HEK293 (cell line): ENCODE measurements around the gene HOXD12.

Experiments
- CTCF ChIA-PET: fragments of 350-600 bp; formaldehyde crosslinking; extraction: SDS; loops from one replicate; lab custom pipeline; 2021; ENCODE audit warnings: antibody characterized with exemption; lab: Yijun Ruan, JAX
- POLR2A ChIA-PET: fragments of 300-600 bp; formaldehyde crosslinking; extraction: SDS; loops from one replicate; lab custom pipeline; 2020; ENCODE audit warnings: antibody characterized with exemption, inconsistent platforms; lab: Yijun Ruan, JAX
- H3K27ac ChIP-seq: fragments of 200-500 bp; sonication (Bioruptor generic); 2 replicates; pipeline ENCODE4 v1.5.1; 2014; ENCODE audit warnings: low read depth, low read length, control low read depth, inconsistent platforms; ENCODE audit errors: extremely low read depth
- H3K36me3 ChIP-seq, 2 experiments: fragments of 200-500 bp in 1 of 2; sonication (Bioruptor generic) in 1 of 2; 1 replicate in 1 of 2; 2 replicates in 1 of 2; pipeline ENCODE4 v1.5.1; 2014 to 2017; ENCODE audit warnings: inconsistent platforms in 2 of 2, low read length in 2 of 2; ENCODE audit not compliant: control insufficient read depth in 2 of 2, insufficient read depth in 1 of 2
- H3K4me1 ChIP-seq: fragments of 200-500 bp; sonication (Bioruptor generic); 2 replicates; pipeline ENCODE4 v1.5.1; 2014; ENCODE audit warnings: mild to moderate bottlenecking, low read length, inconsistent platforms; ENCODE audit not compliant: control insufficient read depth, insufficient read depth
- H3K4me3 ChIP-seq: 2 replicates; pipeline ENCODE4 v1.5.1; 2011; ENCODE audit warnings: low read depth, mild to moderate bottlenecking, control low read depth, low read length, moderate library complexity
- H3K9me3 ChIP-seq: fragments of 200-500 bp; sonication (Bioruptor generic); 2 replicates; pipeline ENCODE4 v1.5.1; 2014; ENCODE audit warnings: low read depth, low read length, inconsistent platforms; ENCODE audit not compliant: control insufficient read depth, insufficient read depth
- ATF2 ChIP-seq: fragments of 450-650 bp; formaldehyde crosslinking; IDR thresholded peaks from 2 replicates; pipeline ENCODE4 v1.5.1; 2016; ENCODE audit warnings: missing biosample characterization, missing genetic modification characterization, low read depth
- IKZF3 ChIP-seq: fragments of 450-650 bp; IDR thresholded peaks from 2 replicates; pipeline ENCODE4 v1.5.0; 2018; ENCODE audit warnings: missing biosample characterization, mild to moderate bottlenecking, missing genetic modification characterization, moderate library complexity
- MEIS1 ChIP-seq: sonication (generic); formaldehyde crosslinking; IDR thresholded peaks from 2 replicates; pipeline ENCODE4 v1.8.1; 2022; ENCODE audit warnings: missing genetic modification reagents, mild to moderate bottlenecking, borderline replicate concordance
- PBX3 ChIP-seq: sonication (generic); formaldehyde crosslinking; IDR thresholded peaks from 2 replicates; pipeline ENCODE4 v1.8.1; 2022; ENCODE audit warnings: mild to moderate bottlenecking, moderate library complexity, missing genetic modification reagents
- PRDM10 ChIP-seq: fragments of 450-650 bp; formaldehyde crosslinking; IDR thresholded peaks from 2 replicates; pipeline ENCODE4 v1.5.1; 2016; ENCODE audit warnings: missing biosample characterization, missing genetic modification characterization
- TCF7L2 ChIP-seq: IDR thresholded peaks from 2 replicates; pipeline ENCODE4 v1.6.1; 2011; ENCODE audit warnings: low read depth, mild to moderate bottlenecking, inconsistent platforms, low read length, moderate library complexity, borderline replicate concordance
- TRIM28 ChIP-seq: IDR thresholded peaks from 2 replicates; pipeline ENCODE4 v1.6.1; 2011; ENCODE audit warnings: low read length, control low read depth, borderline replicate concordance
- YY2 ChIP-seq: fragments of 450-650 bp; formaldehyde crosslinking; IDR thresholded peaks from 2 replicates; pipeline ENCODE4 v1.5.1; 2016; ENCODE audit warnings: missing biosample characterization, missing genetic modification characterization
- ZBTB1 ChIP-seq: fragments of 450-650 bp; formaldehyde crosslinking; IDR thresholded peaks from 2 replicates; pipeline ENCODE4 v1.5.1; 2016; ENCODE audit warnings: missing biosample characterization, missing genetic modification characterization
- ZBTB17 ChIP-seq: fragments of 450-650 bp; formaldehyde crosslinking; IDR thresholded peaks from 2 replicates; pipeline ENCODE4 v1.5.1; 2016; ENCODE audit warnings: missing biosample characterization, missing genetic modification characterization
- ZBTB26 ChIP-seq: fragments of 450-650 bp; formaldehyde crosslinking; optimal IDR thresholded peaks from 2 replicates; pipeline ENCODE3; 2016; ENCODE audit warnings: missing biosample characterization, mild to moderate bottlenecking, missing genetic modification characterization
- ZEB2 ChIP-seq: fragments of 450-650 bp; formaldehyde crosslinking; IDR thresholded peaks from 2 replicates; pipeline ENCODE4 v1.5.1; 2016; ENCODE audit warnings: missing biosample characterization, missing genetic modification characterization
- ZNF202 ChIP-seq: fragments of 450-650 bp; formaldehyde crosslinking; IDR thresholded peaks from 2 replicates; pipeline ENCODE4 v1.5.1; 2016; ENCODE audit warnings: missing biosample characterization, missing genetic modification characterization, borderline replicate concordance
- ZNF214 ChIP-seq: fragments of 450-650 bp; formaldehyde crosslinking; IDR thresholded peaks from 2 replicates; pipeline ENCODE4 v1.5.1; 2017; ENCODE audit warnings: missing biosample characterization, mild to moderate bottlenecking, missing genetic modification characterization, borderline replicate concordance
- ZNF26 ChIP-seq: fragments of 450-650 bp; formaldehyde crosslinking; IDR thresholded peaks from 2 replicates; pipeline ENCODE4 v1.5.1; 2016; ENCODE audit warnings: missing biosample characterization, missing genetic modification characterization
- ZNF274 ChIP-seq, 2 experiments: fragments of 200-500 bp in 1 of 2; fragments of 450-650 bp in 1 of 2; sonication (Bioruptor generic) in 1 of 2; formaldehyde crosslinking in 1 of 2; IDR thresholded peaks; 2 replicates each; pipeline versions ENCODE4 v1.5.1 to v1.6.1; 2014 to 2016; ENCODE audit warnings: borderline replicate concordance in 1 of 2, inconsistent platforms in 1 of 2, low read length in 1 of 2, missing biosample characterization in 1 of 2, missing genetic modification characterization in 1 of 2
- ZNF341 ChIP-seq: fragments of 450-650 bp; formaldehyde crosslinking; IDR thresholded peaks from 2 replicates; pipeline ENCODE4; 2016; ENCODE audit warnings: low read depth, missing biosample characterization, missing genetic modification characterization
- ZNF37A ChIP-seq: fragments of 450-650 bp; IDR thresholded peaks from 2 replicates; pipeline ENCODE4 v1.5.1; 2018; ENCODE audit warnings: missing biosample characterization, missing genetic modification characterization
- ZNF416 ChIP-seq: fragments of 450-650 bp; formaldehyde crosslinking; IDR thresholded peaks from 2 replicates; pipeline ENCODE4 v1.5.1; 2016; ENCODE audit warnings: missing biosample characterization, missing genetic modification characterization
- ZNF473 ChIP-seq: fragments of 450-650 bp; formaldehyde crosslinking; IDR thresholded peaks from 2 replicates; pipeline ENCODE4 v1.5.1; 2017; ENCODE audit warnings: missing biosample characterization, missing genetic modification characterization
- ZNF529 ChIP-seq: fragments of 450-650 bp; formaldehyde crosslinking; IDR thresholded peaks from 2 replicates; pipeline ENCODE4 v1.5.1; 2017; ENCODE audit warnings: missing genetic modification characterization, missing biosample characterization; ENCODE audit not compliant: insufficient replicate concordance
- ZNF530 ChIP-seq: fragments of 450-650 bp; formaldehyde crosslinking; IDR thresholded peaks from 2 replicates; pipeline ENCODE4 v1.5.1; 2016; ENCODE audit warnings: low read depth, missing biosample characterization, missing genetic modification characterization
- ZNF558 ChIP-seq: fragments of 450-650 bp; formaldehyde crosslinking; IDR thresholded peaks from 2 replicates; pipeline ENCODE4 v1.5.1; 2016; ENCODE audit warnings: missing biosample characterization, missing genetic modification characterization
- ZNF580 ChIP-seq: fragments of 450-650 bp; formaldehyde crosslinking; IDR thresholded peaks from 2 replicates; pipeline ENCODE4 v1.5.1; 2016; ENCODE audit warnings: missing biosample characterization, missing genetic modification characterization
- ZNF624 ChIP-seq: fragments of 450-650 bp; formaldehyde crosslinking; IDR thresholded peaks from 2 replicates; pipeline ENCODE4 v1.5.1; 2017; ENCODE audit warnings: missing biosample characterization, missing genetic modification characterization
- ZNF654 ChIP-seq: fragments of 450-650 bp; formaldehyde crosslinking; IDR thresholded peaks from 2 replicates; pipeline ENCODE4 v1.5.1; 2016; ENCODE audit warnings: low read depth, missing biosample characterization, missing genetic modification characterization

HOXD12 gene

GRCh38 chr2:176135035-176135440 is 35.4 kb downstream of the HOXD12 start (continued):
- TF ChIP-seq YY2 (tag by site-specific recombination) = no peak
- no peak for TF ChIP-seq PBX3 (CRISPR knock-in tag)
- no peak for TF ChIP-seq ZBTB1 (tag by site-specific recombination)
- TF ChIP-seq ZNF274 (IDR thresholded peaks at IDR 0.05; ENCODE audit: low read length) = no peak
- TF ChIP-seq ZNF274 (tag by site-specific recombination; IDR thresholded peaks at IDR 0.05; ENCODE audit: borderline replicate concordance) = no peak
- TF ChIP-seq ZNF529 (tag by site-specific recombination) = no peak
- TF ChIP-seq TCF7L2 = no peak
- no peak for TF ChIP-seq ZNF416 (tag by site-specific recombination)
- no peak for TF ChIP-seq ZNF341 (tag by site-specific recombination)
- no peak for TF ChIP-seq ATF2
- TF ChIP-seq ZNF214 (tag by site-specific recombination) = no peak
- no peak for TF ChIP-seq ZNF624 (tag by site-specific recombination)
- peak; percentile 13; the same call in 1 of the 2 replicates for TF ChIP-seq ZBTB17
- no peak for TF ChIP-seq ZNF202 (tag by site-specific recombination)
- peak; percentile 84 for TF ChIP-seq IKZF3 (tag by site-specific recombination)
- TF ChIP-seq ZEB2 = no peak
- TF ChIP-seq ZNF26 (tag by site-specific recombination) = no peak
- TF ChIP-seq ZNF37A (tag by site-specific recombination) = no peak
- TF ChIP-seq ZNF530 (tag by site-specific recombination) = no peak
- TF ChIP-seq ZNF654 (tag by site-specific recombination) = peak; percentile 59
- no peak for TF ChIP-seq ZNF473 (tag by site-specific recombination)

- Histone ChIP-seq H3K4me3 (peak overlapping the region; percentile 72), H3K4me1 (peaks cover 11% of the 10 kb centered on the region), H3K9me3 (no peaks in the 10 kb centered on the region), H3K27ac (peak overlapping the region; percentile 98), H3K36me3 (no peaks in the 10 kb centered on the region)
- POLR2A ChIA-PET = interaction anchor here (0.7 to 1.6 kb wide), 7 partner anchors 12 to 483 kb away, joined by 3 to 10 read pairs (median 3); partner anchors contain the start of gene HOXD4
- CTCF ChIA-PET = interaction anchor here (0.6 to 2.7 kb wide), 11 partner anchors 9 to 1012 kb away, joined by 3 to 12 read pairs (median 3); no protein-coding TSS in a partner anchor
- TF ChIP-seq ZEB2 = 0 out of 2 replicates have a peak, but pooled peaks have one; percentile 3
- TF ChIP-seq PRDM10 (tag by site-specific recombination) = peak; percentile 64
- no peak; the same call in 1 of the 2 replicates for TF ChIP-seq ZNF580 (tag by site-specific recombination)
- peak; percentile 79 for TF ChIP-seq IKZF3 (tag by site-specific recombination)
- peak; percentile 37 for TF ChIP-seq ZBTB26
- no peak for TF ChIP-seq MEIS1 (CRISPR knock-in tag)
- no peak for TF ChIP-seq TRIM28
- no peak for TF ChIP-seq ZNF558 (tag by site-specific recombination)
Measured at GRCh38 chr2:176136374-176137251, 37.0 kb downstream of the HOXD12 start.
